H1 (cell line): Measurements from ENCODE around the gene HPS6. TPM values are rescaled to one million over a fixed set of nuclear protein-coding genes. Genes with fewer than 3 reads are reported as not detected.
A peak's percentile ranks its signal among the peaks of the same experiment; 100 is the strongest.

Experiments used
- CTCF ChIA-PET: fragments of 300-600 bp; sonication (Branson Sonifier 250); formaldehyde crosslinking; loops from one replicate; lab custom pipeline; 2021; ENCODE audit not compliant: partially characterized antibody; lab: Charles Lee
- POLR2A ChIA-PET: fragments of 300-600 bp; sonication (Branson Sonifier 250); formaldehyde crosslinking; loops from one replicate; lab custom pipeline; 2021; ENCODE audit warnings: inconsistent platforms; ENCODE audit not compliant: partially characterized antibody; lab: Charles Lee
- DNase-seq, 2 experiments: peaks; one replicate each; pipeline versions ENCODE4 v3.0.0 to v3.0.0-alpha.2; 2010 to 2022; ENCODE audit warnings: low spot score in 2 of 2, low read depth in 1 of 2, mixed read lengths in 1 of 2
- FAIRE-seq: peaks from 2 replicates; lab custom pipeline; 2011; peaks lifted over from hg19 to GRCh38; lab: Jason Lieb, UNC
- H2AFZ ChIP-seq: 2 replicates; pipeline ENCODE4 v1.8.1; 2012; ENCODE audit warnings: low read length, inconsistent platforms
- H2AK5ac ChIP-seq: 2 replicates; pipeline ENCODE4 v1.6.1; 2013; ENCODE audit warnings: low read depth, low read length
- H2BK120ac ChIP-seq: replicated peaks from 2 replicates; pipeline ENCODE3; 2013; ENCODE audit warnings: low read depth, low read length, inconsistent platforms
- H2BK12ac ChIP-seq: 2 replicates; pipeline ENCODE4 v1.6.1; 2013; ENCODE audit warnings: low read depth, low read length
- H2BK15ac ChIP-seq: 2 replicates; pipeline ENCODE4 v1.6.1; 2013; ENCODE audit warnings: low read length
- H2BK20ac ChIP-seq: 2 replicates; pipeline ENCODE4 v1.6.1; 2013; ENCODE audit warnings: low read length
- H2BK5ac ChIP-seq: 2 replicates; pipeline ENCODE4 v1.6.1; 2013; ENCODE audit warnings: low read depth, low read length
- H3K14ac ChIP-seq: 2 replicates; pipeline ENCODE4 v1.6.1; 2013; ENCODE audit warnings: inconsistent platforms; ENCODE audit not compliant: insufficient read length
- H3K18ac ChIP-seq: 2 replicates; pipeline ENCODE4 v1.6.1; 2013; ENCODE audit warnings: low read length; ENCODE audit errors: extremely low read depth
- H3K23ac ChIP-seq: 2 replicates; pipeline ENCODE4 v1.6.1; 2013; ENCODE audit warnings: inconsistent platforms; ENCODE audit not compliant: insufficient read length
- H3K23me2 ChIP-seq: 2 replicates; pipeline ENCODE4 v1.6.1; 2013; ENCODE audit warnings: low read depth, low read length
- H3K27ac ChIP-seq: 2 replicates; pipeline ENCODE4 v1.6.1; 2011; ENCODE audit warnings: low read depth, low read length, inconsistent platforms
- H3K27me3 ChIP-seq, 4 experiments: replicated peaks in 1 of 4; 1 replicate in 1 of 4; 2 replicates in 3 of 4; pipeline versions ENCODE4 v1.6.1 to v1.8.1; 2011 to 2013; ENCODE audit warnings: low read length in 3 of 4, mild to moderate bottlenecking in 3 of 4, inconsistent platforms in 2 of 4, mixed read lengths in 2 of 4, moderate library complexity in 1 of 4; ENCODE audit not compliant: control insufficient read depth in 3 of 4, insufficient read depth in 3 of 4; ENCODE audit errors: extremely low read depth in 1 of 4
- H3K36me3 ChIP-seq, 4 experiments: 2 replicates each; pipeline versions ENCODE4 v1.6.1 to v1.8.1; 2011 to 2013; ENCODE audit warnings: mild to moderate bottlenecking in 4 of 4, low read length in 3 of 4, moderate library complexity in 2 of 4, control low read depth in 1 of 4, inconsistent platforms in 1 of 4; ENCODE audit not compliant: insufficient read depth in 4 of 4, control insufficient read depth in 2 of 4
- H3K4ac ChIP-seq: replicated peaks from 2 replicates; pipeline ENCODE3; 2013; ENCODE audit warnings: low read length, low read depth, mixed read lengths, inconsistent platforms; ENCODE audit not compliant: insufficient read length
- H3K4me1 ChIP-seq, 4 experiments: replicated peaks in 1 of 4; 1 replicate in 1 of 4; 2 replicates in 3 of 4; pipeline versions ENCODE4 v1.6.1 to v1.8.1; 2011 to 2013; ENCODE audit warnings: low read length in 3 of 4, inconsistent platforms in 2 of 4, mixed read lengths in 1 of 4; ENCODE audit not compliant: insufficient read depth in 4 of 4, control insufficient read depth in 3 of 4
- H3K4me2 ChIP-seq, 2 experiments: 2 replicates each; pipeline versions ENCODE4 v1.6.1 to v1.8.1; 2011 to 2013; ENCODE audit warnings: low read depth in 2 of 2, low read length in 2 of 2, control low read depth in 1 of 2, inconsistent platforms in 1 of 2, mild to moderate bottlenecking in 1 of 2; ENCODE audit not compliant: insufficient read depth in 1 of 2
- H3K4me3 ChIP-seq, 4 experiments: fragments of 200-600, 300-600 bp in 1 of 4; sonication (generic), shearing (Covaris generic), sonication (Bioruptor Twin) in 1 of 4; 2 replicates each; pipeline versions ENCODE4 v1.5.1 to v1.8.1; 2011 to 2016; ENCODE audit warnings: low read length in 4 of 4, low read depth in 3 of 4, control low read depth in 2 of 4, inconsistent platforms in 2 of 4, mild to moderate bottlenecking in 2 of 4, mixed read lengths in 1 of 4, moderate library complexity in 1 of 4; ENCODE audit not compliant: insufficient read depth in 2 of 4; ENCODE audit errors: extremely low read depth in 1 of 4
- H3K56ac ChIP-seq: replicated peaks from 2 replicates; pipeline ENCODE3; 2013; ENCODE audit warnings: low read depth, mild to moderate bottlenecking, mixed read lengths, low read length, inconsistent platforms; ENCODE audit not compliant: insufficient read length
- H3K79me1 ChIP-seq: 2 replicates; pipeline ENCODE4 v1.6.1; 2013; ENCODE audit warnings: low read depth, low read length, control low read depth
- H3K79me2 ChIP-seq, 2 experiments: 2 replicates each; pipeline versions ENCODE4 v1.6.1 to v1.8.1; 2012 to 2013; ENCODE audit warnings: low read length in 2 of 2, mild to moderate bottlenecking in 2 of 2, inconsistent platforms in 1 of 2; ENCODE audit not compliant: insufficient read depth in 2 of 2, control insufficient read depth in 1 of 2
- H3K9ac ChIP-seq, 4 experiments: replicated peaks in 1 of 4; 1 replicate in 1 of 4; 2 replicates in 3 of 4; pipeline versions ENCODE4 v1.6.1 to v1.8.1; 2011 to 2013; ENCODE audit warnings: low read depth in 3 of 4, low read length in 3 of 4, control low read depth in 2 of 4, mild to moderate bottlenecking in 2 of 4, moderate library complexity in 2 of 4, inconsistent platforms in 1 of 4; ENCODE audit errors: extremely low read depth in 1 of 4
- H3K9me3 ChIP-seq, 2 experiments: 2 replicates each; pipeline versions ENCODE4 v1.6.1 to v1.8.1; 2012 to 2013; ENCODE audit warnings: mild to moderate bottlenecking in 2 of 2, moderate library complexity in 2 of 2, control low read depth in 1 of 2, inconsistent platforms in 1 of 2, low read depth in 1 of 2, low read length in 1 of 2, mixed read lengths in 1 of 2; ENCODE audit not compliant: insufficient read depth in 2 of 2
- H4K20me1 ChIP-seq, 2 experiments: replicated peaks in 1 of 2; 2 replicates each; pipeline versions ENCODE3 to v1.8.1; 2011 to 2013; ENCODE audit warnings: inconsistent platforms in 2 of 2, low read length in 2 of 2, mild to moderate bottlenecking in 1 of 2; ENCODE audit not compliant: insufficient read depth in 2 of 2, control insufficient read depth in 1 of 2
- H4K5ac ChIP-seq: 2 replicates; pipeline ENCODE4 v1.6.1; 2013; ENCODE audit warnings: low read length, low read depth, mixed read lengths, inconsistent platforms; ENCODE audit not compliant: insufficient read length
- H4K8ac ChIP-seq: 2 replicates; pipeline ENCODE4 v1.8.0; 2013; ENCODE audit warnings: mild to moderate bottlenecking, moderate library complexity, low read length, inconsistent platforms; ENCODE audit not compliant: insufficient read depth; ENCODE audit errors: extremely low read depth
- H4K91ac ChIP-seq: replicated peaks from 2 replicates; pipeline ENCODE3; 2013; ENCODE audit warnings: low read length, mixed read lengths, inconsistent platforms; ENCODE audit not compliant: insufficient read length
- ASH2L ChIP-seq: fragments of 200-600, 300-600 bp; sonication (generic); IDR thresholded peaks from one replicate; pipeline ENCODE4 v1.7.1; 2017; ENCODE audit warnings: low read length
- BACH1 ChIP-seq: IDR thresholded peaks from 2 replicates; pipeline ENCODE4 v1.6.1; 2012; ENCODE audit warnings: low read length, improper control_type of control experiment
- CBX8 ChIP-seq: fragments of 300-800, 300-1000 bp; sonication (generic); IDR thresholded peaks from 2 replicates; pipeline ENCODE4 v1.7.1; 2016; ENCODE audit warnings: low read depth, low read length, borderline replicate concordance
- CHD1 ChIP-seq: IDR thresholded peaks from 2 replicates; pipeline ENCODE4 v1.6.1; 2012; ENCODE audit warnings: low read depth, low read length, improper control_type of control experiment
- RNF2 ChIP-seq: fragments of 200-900, 300-1000 bp; sonication (generic); IDR thresholded peaks from 2 replicates; pipeline ENCODE4 v1.7.1; 2016; ENCODE audit warnings: borderline replicate concordance, low read depth, mild to moderate bottlenecking, antibody characterized with exemption, low read length; ENCODE audit not compliant: poor library complexity, severe bottlenecking; ENCODE audit errors: missing control alignments
- SIRT6 ChIP-seq: IDR thresholded peaks from one replicate; pipeline ENCODE4 v1.7.1; 2012; ENCODE audit warnings: low read length, inconsistent platforms
- SUZ12 ChIP-seq: fragments of 200-600 bp; sonication (generic); IDR thresholded peaks from 2 replicates; pipeline ENCODE4 v1.6.1; 2012; ENCODE audit warnings: mild to moderate bottlenecking, inconsistent platforms, low read length, moderate library complexity, mixed read lengths
- TAF7 ChIP-seq: optimal IDR thresholded peaks from 2 replicates; pipeline ENCODE3; 2011; ENCODE audit warnings: low read depth, mild to moderate bottlenecking, inconsistent platforms, low read length, moderate library complexity, borderline replicate concordance
- YY1 ChIP-seq: IDR thresholded peaks from 2 replicates; pipeline ENCODE4 v1.6.1; 2011; ENCODE audit warnings: low read depth, mild to moderate bottlenecking, low read length
- WGBS, 2 experiments: shearing (Covaris generic) in 1 of 2; methylation state at CpG; one replicate each; pipeline versions ENCODE4 v1.1.6 to v1.1.7; 2013 to 2015; ENCODE audit warnings: low lambda C conversion rate in 2 of 2, mixed read lengths in 2 of 2, inconsistent platforms in 1 of 2, low coverage in 1 of 2, missing lambda C conversion rate in 1 of 2; ENCODE audit not compliant: insufficient replicate concordance in 2 of 2, insufficient coverage in 1 of 2, insufficient read length in 1 of 2; ENCODE audit errors: extremely low coverage in 1 of 2, missing lambda C conversion rate in 1 of 2; 5-methylcytosine and 5-hydroxymethylcytosine counted together
- polyA plus RNA-seq, 7 experiments: library from polyadenylated mRNA; depleted of rRNA in 3 of 7; stranded (reverse) in 5 of 7; unstranded in 2 of 7; fragments of >200 nt in 5 of 7; fragments of 200-250 nt in 2 of 7; gene quantifications; 1 replicate in 5 of 7; 2 replicates in 1 of 7; 4 replicates in 1 of 7; pipeline versions ENCODE4 v1.2.1 to v1.2.3, GENCODE V29; 2011 to 2013; ENCODE audit warnings: missing spikeins in 2 of 7, mixed read lengths in 2 of 7
- total RNA-seq: library from RNA; stranded (reverse); fragmentation: NEBNext Ultra II Directional; extraction: Animal tissue kit (Norgen Biotek cat#: 25700); gene quantifications from 2 replicates; pipeline ENCODE4 v1.2.1, GENCODE V29; 2021
- TF ChIP-seq, protein P1 (sequence below), 3 experiments: IDR thresholded peaks; 1 replicate in 2 of 3; 2 replicates in 1 of 3; pipeline versions ENCODE4 v1.5.1 to v1.6.1; 2011; ENCODE audit warnings: low read length in 3 of 3, mild to moderate bottlenecking in 3 of 3, inconsistent platforms in 2 of 3, low read depth in 1 of 3, moderate library complexity in 1 of 3; ENCODE audit not compliant: insufficient read depth in 1 of 3; ENCODE audit errors: control extremely low read depth in 1 of 3
- TF ChIP-seq, protein P2 (sequence below): IDR thresholded peaks from 2 replicates; pipeline ENCODE4 v1.6.1; 2012; ENCODE audit warnings: inconsistent platforms

HPS6 gene
- total and polyA plus RNA-seq, 2 of the 8 experiments (the other 6 are each of a cell fraction or from before 2014, with no cell fraction given): 10.2 to 17.7 TPM

DNA sequence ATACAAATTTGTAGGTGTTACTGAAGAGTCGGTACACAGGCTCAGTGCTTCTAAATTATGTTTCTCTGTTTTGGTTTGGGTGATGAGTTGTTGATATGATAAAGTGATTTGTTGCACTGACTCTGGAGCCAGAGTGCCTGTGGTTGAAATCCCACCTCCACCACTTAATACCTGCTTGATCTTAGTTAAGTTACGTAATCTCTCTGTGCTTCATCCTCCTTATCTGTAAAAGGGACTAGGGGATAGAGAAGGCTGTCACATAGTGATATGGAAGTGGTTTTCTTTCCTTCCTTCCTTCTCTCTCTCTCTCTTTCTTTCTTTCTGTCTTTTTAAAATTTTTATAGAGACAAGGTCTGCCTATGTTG lies 664 bp upstream of the HPS6 start:
- FAIRE-seq: no peak
- Histone ChIP-seq H3K4me2 (peak overlapping the region; percentile 51 to 86), H3K14ac (no peak overlapping the region), H3K79me2 (no peaks in the 10 kb centered on the region), H3K36me3 (no peaks in the 10 kb centered on the region), H2BK15ac (no peak overlapping the region), H2BK5ac (no peak overlapping the region; the same call in 1 of the 2 replicates), H3K27me3 (peaks cover 0 to 3% (median 1%) of the 10 kb centered on the region in 4 experiments; a peak in 1 of 7 replicates), H4K91ac (no peak overlapping the region), H3K9ac (no peak overlapping the region), H3K4me3 (peak overlapping the region; percentile 71 to 86 (median 77); a peak in 5 of 8 replicates), H2AK5ac (no peak overlapping the region), H2BK20ac (no peak overlapping the region), H3K23me2 (no peaks in the 10 kb centered on the region; the same call in 1 of the 2 replicates), H3K9me3 (no peaks in the 10 kb centered on the region), H3K56ac (no peak overlapping the region), H3K79me1 (peaks cover 2% of the 10 kb centered on the region; the same call in 1 of the 2 replicates), H2AFZ (no peak overlapping the region), H2BK12ac (no peak overlapping the region), H3K27ac (no peak overlapping the region), H3K4ac (no peak overlapping the region), H4K5ac (no peak overlapping the region), H3K4me1 (peaks cover 0 to 5% (median 4%) of the 10 kb centered on the region in 4 experiments; a peak in 5 of 7 replicates), H3K23ac (no peak overlapping the region), H3K18ac (no peak overlapping the region), H2BK120ac (no peak overlapping the region), H4K8ac (no peak overlapping the region), H4K20me1 (peaks cover 4 to 11% of the 10 kb centered on the region in 2 experiments)
- no peak for DNase-seq
- ChIA-PET POLR2A (no interaction called here), CTCF (no interaction called here)
- 95% methylated on average over 2 of the region's 2 CpGs; no CpG with 5 or more reads in 1 of the 2 experiments for WGBS, 2 experiments
- TF ChIP-seq CHD1: no peak
- no peak for TF ChIP-seq TAF7
- no peak for TF ChIP-seq YY1
- no peak for TF ChIP-seq BACH1
- TF ChIP-seq SIRT6: no peak
- TF ChIP-seq RNF2: no peak
- no peak for TF ChIP-seq SUZ12
- TF ChIP-seq, protein P1, sequence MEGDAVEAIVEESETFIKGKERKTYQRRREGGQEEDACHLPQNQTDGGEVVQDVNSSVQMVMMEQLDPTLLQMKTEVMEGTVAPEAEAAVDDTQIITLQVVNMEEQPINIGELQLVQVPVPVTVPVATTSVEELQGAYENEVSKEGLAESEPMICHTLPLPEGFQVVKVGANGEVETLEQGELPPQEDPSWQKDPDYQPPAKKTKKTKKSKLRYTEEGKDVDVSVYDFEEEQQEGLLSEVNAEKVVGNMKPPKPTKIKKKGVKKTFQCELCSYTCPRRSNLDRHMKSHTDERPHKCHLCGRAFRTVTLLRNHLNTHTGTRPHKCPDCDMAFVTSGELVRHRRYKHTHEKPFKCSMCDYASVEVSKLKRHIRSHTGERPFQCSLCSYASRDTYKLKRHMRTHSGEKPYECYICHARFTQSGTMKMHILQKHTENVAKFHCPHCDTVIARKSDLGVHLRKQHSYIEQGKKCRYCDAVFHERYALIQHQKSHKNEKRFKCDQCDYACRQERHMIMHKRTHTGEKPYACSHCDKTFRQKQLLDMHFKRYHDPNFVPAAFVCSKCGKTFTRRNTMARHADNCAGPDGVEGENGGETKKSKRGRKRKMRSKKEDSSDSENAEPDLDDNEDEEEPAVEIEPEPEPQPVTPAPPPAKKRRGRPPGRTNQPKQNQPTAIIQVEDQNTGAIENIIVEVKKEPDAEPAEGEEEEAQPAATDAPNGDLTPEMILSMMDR (IDR thresholded peaks at IDR 0.05; ENCODE audit: control extremely low read depth in 1 of 3, insufficient read depth in 1 of 3, low read depth in 1 of 3, low read length in 3 of 3): no peak
- no peak for TF ChIP-seq ASH2L
- no peak for TF ChIP-seq CBX8
- TF ChIP-seq, protein P2, sequence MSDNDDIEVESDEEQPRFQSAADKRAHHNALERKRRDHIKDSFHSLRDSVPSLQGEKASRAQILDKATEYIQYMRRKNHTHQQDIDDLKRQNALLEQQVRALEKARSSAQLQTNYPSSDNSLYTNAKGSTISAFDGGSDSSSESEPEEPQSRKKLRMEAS: no peak
